BLaER1 treated with 17β-estradiol and CSF1 and Interleukin-3, amounts not matched to agents 10 nM and 100 nM (cell line): ENCODE results near the gene FAM120A.
A peak's percentile ranks its signal among the peaks of the same experiment; 100 is the strongest.

Source experiments
- H3K27ac ChIP-seq, 11 experiments: shearing (Covaris generic); formaldehyde crosslinking; 2 replicates each; pipeline ENCODE4 v1.8.1; 2022
- H3K27me3 ChIP-seq, 11 experiments: shearing (Covaris generic); formaldehyde crosslinking; 2 replicates each; pipeline ENCODE4 v1.8.1; 2022
- H3K36me3 ChIP-seq, 11 experiments: shearing (Covaris generic); formaldehyde crosslinking; 2 replicates each; pipeline ENCODE4 v1.8.1; 2022
- H3K4me1 ChIP-seq, 10 experiments: shearing (Covaris generic); formaldehyde crosslinking; 2 replicates each; pipeline ENCODE4 v1.8.1; 2022
- H3K4me2 ChIP-seq, 11 experiments: shearing (Covaris generic); formaldehyde crosslinking; 2 replicates each; pipeline ENCODE4 v1.8.1; 2022
- H3K4me3 ChIP-seq, 10 experiments: shearing (Covaris generic); formaldehyde crosslinking; 2 replicates each; pipeline ENCODE4 v1.8.1; 2022
- H3K9ac ChIP-seq, 11 experiments: shearing (Covaris generic); formaldehyde crosslinking; 2 replicates each; pipeline ENCODE4 v1.8.1; 2022
- H3K9me3 ChIP-seq, 11 experiments: shearing (Covaris generic); formaldehyde crosslinking; replicated peaks in 1 of 11; 2 replicates each; pipeline ENCODE4 v1.8.1; 2022
- H4K20me1 ChIP-seq, 11 experiments: shearing (Covaris generic); formaldehyde crosslinking; 2 replicates each; pipeline ENCODE4 v1.8.1; 2022
- Cebpa-rat ChIP-seq, 11 experiments: shearing (Covaris generic); IDR thresholded peaks; 2 replicates each; pipeline ENCODE4 v1.8.1; 2022

Gene FAM120A

GRCh38 chr9:93464876-93465275, 13.4 kb downstream of the FAM120A start:
- Histone ChIP-seq H3K36me3 (peaks cover 0 to 19% (median 6%) of the 10 kb centered on the region in 11 experiments; a peak in 9 of 22 replicates), H3K4me3 (no peak overlapping the region), H3K27ac (peak overlapping the region in 10 of 11 experiments; percentile 17 to 88 (median 68); a peak in 20 of 22 replicates), H3K9ac (peak overlapping the region in 6 of 11 experiments; percentile 27 to 66 (median 52); a peak in 10 of 22 replicates), H3K27me3 (no peaks in the 10 kb centered on the region), H3K4me1 (peaks cover 56 to 95% (median 75%) of the 10 kb centered on the region in 10 experiments), H3K4me2 (peak overlapping the region; percentile 40 to 86 (median 67); a peak in 20 of 22 replicates), H3K9me3 (no peaks in the 10 kb centered on the region), H4K20me1 (peaks cover 19 to 99% (median 74%) of the 10 kb centered on the region in 11 experiments; a peak in 20 of 22 replicates)
- no peak for TF ChIP-seq Cebpa-rat (IDR thresholded peaks at IDR 0.05)

- Histone ChIP-seq H3K36me3 (peaks cover 3 to 24% (median 10%) of the 10 kb centered on the region in 11 experiments; a peak in 18 of 22 replicates), H3K4me3 (no peak overlapping the region), H3K4me1 (peaks cover 49 to 88% (median 66%) of the 10 kb centered on the region in 10 experiments), H3K27me3 (no peaks in the 10 kb centered on the region), H3K4me2 (peak overlapping the region; percentile 41 to 86 (median 66); a peak in 18 of 22 replicates), H3K27ac (peak overlapping the region in 6 of 11 experiments; percentile 18 to 88 (median 59); a peak in 6 of 22 replicates), H4K20me1 (peaks cover 15 to 100% (median 74%) of the 10 kb centered on the region in 11 experiments; a peak in 20 of 22 replicates), H3K9me3 (no peaks in the 10 kb centered on the region), H3K9ac (no peak overlapping the region)
- no peak for TF ChIP-seq Cebpa-rat (IDR thresholded peaks at IDR 0.05)
These were observed 14.4 kb downstream of the FAM120A start for GRCh38 chr9:93465855-93466254.

GRCh38 chr9:93466416-93467061, 15.1 kb downstream of the FAM120A start:
- peak overlapping the region; percentile 41 to 86 (median 66) for H3K4me2 ChIP-seq
- H3K9ac ChIP-seq, result no peak overlapping the region; a peak in 1 of 22 replicates
- H3K36me3 ChIP-seq, result peaks cover 10 to 31% (median 17%) of the 10 kb centered on the region in 11 experiments; a peak in 21 of 22 replicates
- peak overlapping the region in 8 of 11 experiments; percentile 14 to 88 (median 36); a peak in 10 of 22 replicates for H3K27ac ChIP-seq
- H3K9me3 ChIP-seq, result no peaks in the 10 kb centered on the region
- peaks cover 47 to 84% (median 62%) of the 10 kb centered on the region in 10 experiments for H3K4me1 ChIP-seq
- H3K27me3 ChIP-seq, result no peaks in the 10 kb centered on the region
- TF ChIP-seq Cebpa-rat (IDR thresholded peaks at IDR 0.05), result no peak
- H4K20me1 ChIP-seq, result peaks cover 15 to 100% (median 75%) of the 10 kb centered on the region in 11 experiments; a peak in 20 of 22 replicates
- H3K4me3 ChIP-seq, result no peak overlapping the region

DNA sequence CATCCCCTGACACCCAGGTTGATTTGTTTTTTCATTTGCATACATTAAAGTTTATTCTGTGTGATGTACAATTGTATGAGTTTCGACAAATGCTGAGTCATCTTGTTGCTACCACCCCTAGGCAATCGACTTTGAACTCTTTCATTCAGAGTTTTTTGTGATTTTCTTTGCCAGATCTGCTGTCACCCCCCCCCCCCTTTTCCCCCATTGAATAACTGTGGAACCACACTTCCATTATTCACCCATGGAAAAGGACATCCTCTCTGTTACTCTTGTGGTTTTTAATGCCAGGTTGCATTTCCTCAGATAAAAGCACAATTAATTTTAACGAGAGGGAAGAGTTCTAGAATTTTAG, 15.6 kb downstream of the FAM120A start:
- Histone ChIP-seq H3K4me2 (peak overlapping the region; percentile 41 to 86 (median 66)), H3K4me3 (no peak overlapping the region), H3K4me1 (peaks cover 47 to 79% (median 61%) of the 10 kb centered on the region in 10 experiments), H4K20me1 (peaks cover 15 to 99% (median 70%) of the 10 kb centered on the region in 11 experiments; a peak in 20 of 22 replicates), H3K9me3 (no peaks in the 10 kb centered on the region), H3K9ac (no peak overlapping the region; a peak in 1 of 22 replicates), H3K27me3 (no peaks in the 10 kb centered on the region), H3K27ac (peak overlapping the region in 6 of 11 experiments; percentile 7 to 46 (median 28); a peak in 7 of 22 replicates), H3K36me3 (peaks cover 14 to 36% (median 20%) of the 10 kb centered on the region in 11 experiments; a peak in 21 of 22 replicates)
- no peak for TF ChIP-seq Cebpa-rat (IDR thresholded peaks at IDR 0.05)

DNA sequence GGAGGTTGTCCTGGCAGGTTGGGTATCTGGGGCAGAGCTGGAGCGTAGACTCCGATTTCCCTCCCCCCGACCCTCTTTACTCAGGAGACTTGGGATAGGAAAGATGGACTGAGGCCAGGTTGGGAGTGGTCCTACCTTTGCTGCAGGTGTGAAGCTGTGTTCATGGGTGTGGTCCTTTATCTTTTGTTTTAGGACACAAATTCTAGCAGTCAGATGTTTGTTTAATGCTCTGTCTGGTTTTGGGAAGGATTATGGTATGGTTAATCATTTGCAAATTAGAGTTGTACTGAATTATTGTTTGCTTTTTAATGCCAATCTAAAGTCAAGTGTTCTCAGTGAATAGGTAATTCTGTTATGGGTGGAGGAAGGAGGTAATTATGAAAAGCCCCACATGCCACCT, 16.0 kb downstream of the FAM120A start:
- Histone ChIP-seq H3K9ac (no peak overlapping the region), H3K9me3 (no peaks in the 10 kb centered on the region), H3K27ac (peak overlapping the region in 4 of 11 experiments; percentile 5 to 46 (median 22); a peak in 1 of 22 replicates), H3K4me1 (peaks cover 47 to 76% (median 61%) of the 10 kb centered on the region in 10 experiments), H3K36me3 (peaks cover 18 to 37% (median 24%) of the 10 kb centered on the region in 11 experiments; a peak in 21 of 22 replicates), H3K4me2 (peak overlapping the region; percentile 41 to 86 (median 66)), H3K4me3 (no peak overlapping the region), H4K20me1 (peaks cover 15 to 99% (median 66%) of the 10 kb centered on the region in 11 experiments; a peak in 20 of 22 replicates), H3K27me3 (no peaks in the 10 kb centered on the region)
- no peak for TF ChIP-seq Cebpa-rat (IDR thresholded peaks at IDR 0.05)

DNA sequence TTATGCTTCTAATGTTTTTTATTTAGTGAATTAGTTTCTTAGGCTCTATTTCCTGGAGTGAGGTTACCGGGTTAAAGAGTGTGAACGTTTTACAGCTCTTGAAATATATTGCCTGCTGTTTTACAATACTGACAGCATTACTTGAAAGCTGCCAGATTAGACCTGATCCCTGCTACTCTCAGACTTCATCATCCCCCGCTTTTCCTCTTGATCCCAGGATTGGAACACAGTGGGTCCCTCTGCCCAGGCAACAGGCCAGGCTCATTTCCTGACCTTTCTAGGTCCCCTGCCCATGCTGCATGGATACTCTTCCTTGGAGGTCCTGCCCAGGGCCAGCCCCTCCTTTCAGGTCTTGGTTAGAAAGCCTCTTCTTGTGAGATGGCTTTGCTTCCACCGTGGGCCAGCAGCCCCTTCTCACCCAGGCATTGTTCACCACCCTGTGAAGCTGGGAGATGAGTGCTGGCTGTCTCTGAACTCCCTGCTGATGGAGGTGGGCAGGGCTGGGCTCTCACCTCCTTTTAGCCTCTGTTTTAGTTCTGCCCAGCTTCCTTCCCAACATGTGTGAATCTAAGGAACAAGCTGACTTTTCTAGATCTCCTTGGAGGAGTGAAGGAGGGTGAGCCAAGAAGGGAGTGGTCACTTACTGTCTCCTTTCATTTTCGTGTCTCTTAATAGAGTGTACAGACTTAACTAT, 17.4 kb downstream of the FAM120A start:
- Histone ChIP-seq H3K4me2 (peak overlapping the region; percentile 8 to 89 (median 48); a peak in 19 of 22 replicates), H3K4me3 (no peak overlapping the region), H3K4me1 (peaks cover 42 to 63% (median 54%) of the 10 kb centered on the region in 10 experiments), H4K20me1 (peaks cover 15 to 97% (median 70%) of the 10 kb centered on the region in 11 experiments; a peak in 20 of 22 replicates), H3K27me3 (no peaks in the 10 kb centered on the region), H3K9me3 (no peaks in the 10 kb centered on the region), H3K27ac (peak overlapping the region in 10 of 11 experiments; percentile 16 to 64 (median 44); a peak in 16 of 22 replicates), H3K9ac (peak overlapping the region in 6 of 11 experiments; percentile 27 to 69 (median 39); a peak in 8 of 22 replicates), H3K36me3 (peaks cover 32 to 48% (median 39%) of the 10 kb centered on the region in 11 experiments)
- TF ChIP-seq Cebpa-rat (IDR thresholded peaks at IDR 0.05), result no peak

GRCh38 chr9:93470391-93470790, 18.9 kb downstream of the FAM120A start:
- Histone ChIP-seq H3K27me3 (no peaks in the 10 kb centered on the region), H3K9ac (no peak overlapping the region), H3K4me1 (peaks cover 29 to 48% (median 39%) of the 10 kb centered on the region in 10 experiments), H3K27ac (no peak overlapping the region), H3K9me3 (no peaks in the 10 kb centered on the region), H4K20me1 (peaks cover 15 to 97% (median 77%) of the 10 kb centered on the region in 11 experiments; a peak in 20 of 22 replicates), H3K4me3 (no peak overlapping the region), H3K36me3 (peaks cover 47 to 62% (median 53%) of the 10 kb centered on the region in 11 experiments), H3K4me2 (peak overlapping the region in 1 of 11 experiments; percentile 13; a peak in 1 of 22 replicates)
- TF ChIP-seq Cebpa-rat (IDR thresholded peaks at IDR 0.05), result no peak

DNA sequence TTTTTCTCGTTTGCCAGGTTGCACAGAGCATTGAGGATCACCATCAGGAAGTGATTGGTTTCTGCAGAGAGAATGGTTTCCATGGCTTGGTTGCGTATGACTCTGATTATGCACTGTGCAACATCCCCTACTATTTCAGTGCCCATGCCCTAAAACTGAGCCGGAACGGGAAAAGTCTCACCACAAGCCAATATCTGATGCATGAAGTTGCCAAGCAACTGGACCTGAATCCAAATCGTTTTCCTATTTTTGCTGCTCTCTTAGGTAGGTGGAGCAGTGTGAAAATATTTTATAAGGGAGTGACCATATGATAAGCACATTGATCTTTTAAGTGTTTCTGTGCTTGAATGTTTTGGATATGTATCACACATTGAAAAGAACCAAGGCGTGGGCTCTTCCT, 19.6 kb downstream of the FAM120A start:
- Histone ChIP-seq H4K20me1 (peaks cover 19 to 97% (median 77%) of the 10 kb centered on the region in 11 experiments; a peak in 20 of 22 replicates), H3K4me2 (no peak overlapping the region), H3K9ac (no peak overlapping the region), H3K27me3 (no peaks in the 10 kb centered on the region), H3K27ac (no peak overlapping the region), H3K9me3 (no peaks in the 10 kb centered on the region), H3K36me3 (peaks cover 54 to 65% (median 59%) of the 10 kb centered on the region in 11 experiments), H3K4me3 (no peak overlapping the region), H3K4me1 (peaks cover 23 to 40% (median 32%) of the 10 kb centered on the region in 10 experiments)
- no peak for TF ChIP-seq Cebpa-rat (IDR thresholded peaks at IDR 0.05)
